HepG2 (cell line): ENCODE measurements around the gene PRKCE. TPM values are rescaled to one million over a fixed set of nuclear protein-coding genes. Genes with fewer than 3 reads are reported as not detected.
A peak's percentile ranks its signal among the peaks of the same experiment; 100 is the strongest.

Source experiments
- AKAP8 ChIP-seq: sonication (generic); formaldehyde crosslinking; IDR thresholded peaks from 2 replicates; pipeline ENCODE4 v1.5.1; 2020; ENCODE audit warnings: mild to moderate bottlenecking, missing genetic modification reagents
- ARNTL ChIP-seq: sonication (generic); formaldehyde crosslinking; IDR thresholded peaks from 2 replicates; pipeline ENCODE4 v1.4.0; 2020; ENCODE audit warnings: mild to moderate bottlenecking, missing genetic modification reagents
- CENPX ChIP-seq: sonication (generic); formaldehyde crosslinking; IDR thresholded peaks from 2 replicates; pipeline ENCODE4 v1.9.0; 2021; ENCODE audit warnings: mild to moderate bottlenecking, missing genetic modification reagents, moderate library complexity
- ETV6 ChIP-seq: sonication (generic); formaldehyde crosslinking; conservative IDR thresholded peaks from 2 replicates; pipeline ENCODE4 v1.4.0; 2020; ENCODE audit warnings: missing genetic modification reagents
- FOXM1 ChIP-seq: sonication (generic); formaldehyde crosslinking; IDR thresholded peaks from 2 replicates; pipeline ENCODE4 v1.5.0; 2020; ENCODE audit warnings: missing genetic modification reagents
- HMGA1 ChIP-seq: sonication (generic); formaldehyde crosslinking; conservative IDR thresholded peaks from 2 replicates; pipeline ENCODE4 v1.4.0; 2020; ENCODE audit warnings: missing genetic modification reagents
- HOXA9 ChIP-seq: sonication (generic); formaldehyde crosslinking; IDR thresholded peaks from 2 replicates; pipeline ENCODE4 v1.8.1; 2022; ENCODE audit warnings: missing genetic modification reagents, mild to moderate bottlenecking, moderate library complexity, borderline replicate concordance
- IKZF1 ChIP-seq: fragments of 450-650 bp; IDR thresholded peaks from 2 replicates; pipeline ENCODE4 v1.7.1; 2016
- JARID2 ChIP-seq: sonication (generic); formaldehyde crosslinking; IDR thresholded peaks from 2 replicates; pipeline ENCODE4 v1.8.1; 2023; ENCODE audit warnings: missing genetic modification reagents, inconsistent platforms; ENCODE audit not compliant: insufficient replicate concordance
- KDM3A ChIP-seq: IDR thresholded peaks from 2 replicates; pipeline ENCODE4 v1.6.1; 2018; ENCODE audit warnings: low read depth, missing compliant biosample characterization
- MED13 ChIP-seq: sonication (generic); formaldehyde crosslinking; IDR thresholded peaks from 2 replicates; pipeline ENCODE4 v1.5.0; 2020; ENCODE audit warnings: missing genetic modification reagents
- MTA1 ChIP-seq: sonication (generic); formaldehyde crosslinking; IDR thresholded peaks from 2 replicates; pipeline ENCODE4 v1.4.0; 2020; ENCODE audit warnings: missing genetic modification reagents, mild to moderate bottlenecking, borderline replicate concordance
- NCOA2 ChIP-seq: sonication (generic); formaldehyde crosslinking; IDR thresholded peaks from 2 replicates; pipeline ENCODE4 v1.8.0; 2022; ENCODE audit warnings: inconsistent platforms
- PCBP2 ChIP-seq: fragments of 200-400 bp; formaldehyde crosslinking; optimal IDR thresholded peaks from 2 replicates; pipeline ENCODE3; 2018; ENCODE audit warnings: low read length, low read depth; ENCODE audit not compliant: poor library complexity, severe bottlenecking
- SIN3B ChIP-seq: fragments of 150-350 bp; IDR thresholded peaks from 2 replicates; pipeline ENCODE4 v1.6.1; 2014; ENCODE audit warnings: low read length
- SMAD9 ChIP-seq: sonication (generic); formaldehyde crosslinking; IDR thresholded peaks from 2 replicates; pipeline ENCODE4 v1.5.1; 2020; ENCODE audit warnings: mild to moderate bottlenecking, missing genetic modification reagents
- SRSF9 ChIP-seq: fragments of 200-400 bp; formaldehyde crosslinking; IDR thresholded peaks from 2 replicates; pipeline ENCODE4 v1.6.1; 2018; ENCODE audit warnings: borderline replicate concordance, mild to moderate bottlenecking, low read depth, low read length; ENCODE audit not compliant: insufficient read depth, poor library complexity, severe bottlenecking
- TGIF2 ChIP-seq: IDR thresholded peaks from 2 replicates; pipeline ENCODE4 v1.6.1; 2016; ENCODE audit warnings: control low read depth, missing compliant biosample characterization
- THAP11 ChIP-seq: IDR thresholded peaks from 2 replicates; pipeline ENCODE4 v1.6.1; 2016; ENCODE audit warnings: missing biosample characterization, missing genetic modification reagents
- XRCC5 ChIP-seq: fragments of 200-400 bp; formaldehyde crosslinking; optimal IDR thresholded peaks from 2 replicates; pipeline ENCODE3; 2017; ENCODE audit warnings: mild to moderate bottlenecking, low read length
- ZBTB7B ChIP-seq: sonication (generic); formaldehyde crosslinking; IDR thresholded peaks from 2 replicates; pipeline ENCODE4 v1.4.0; 2020; ENCODE audit warnings: missing genetic modification reagents
- ZFX ChIP-seq: sonication (generic); formaldehyde crosslinking; IDR thresholded peaks from 2 replicates; pipeline ENCODE4 v1.4.0; 2020; ENCODE audit warnings: mild to moderate bottlenecking, low read depth, missing genetic modification reagents, moderate library complexity
- ZNF230 ChIP-seq: sonication (generic); formaldehyde crosslinking; IDR thresholded peaks from 2 replicates; pipeline ENCODE4 v1.4.0; 2020; ENCODE audit warnings: mild to moderate bottlenecking, missing genetic modification reagents
- ZNF296 ChIP-seq: sonication (generic); formaldehyde crosslinking; conservative IDR thresholded peaks from 2 replicates; pipeline ENCODE4 v1.5.0; 2020; ENCODE audit warnings: mild to moderate bottlenecking, missing genetic modification reagents
- ZNF451 ChIP-seq: sonication (generic); formaldehyde crosslinking; IDR thresholded peaks from 2 replicates; pipeline ENCODE4 v1.5.0; 2020; ENCODE audit warnings: mild to moderate bottlenecking, missing genetic modification reagents
- ZNF768 ChIP-seq: sonication (generic); formaldehyde crosslinking; IDR thresholded peaks from 2 replicates; pipeline ENCODE4 v1.4.0; 2020; ENCODE audit warnings: missing genetic modification reagents
- ZSCAN31 ChIP-seq: sonication (generic); formaldehyde crosslinking; IDR thresholded peaks from 2 replicates; pipeline ENCODE4 v1.5.0; 2020; ENCODE audit warnings: low read depth, mild to moderate bottlenecking, missing genetic modification reagents
- polyA plus RNA-seq, 8 experiments: library from polyadenylated mRNA; depleted of rRNA in 3 of 8; stranded (reverse) in 7 of 8; unstranded in 1 of 8; fragments of >200 nt; fragmentation: Illumina TruSeq in 4 of 8; extraction: Trizol in 4 of 8; gene quantifications; 2 replicates each; pipeline versions ENCODE4 v1.2.1 to v1.2.3, GENCODE V29; 2011 to 2016; ENCODE audit warnings: low read depth in 4 of 8, missing spikeins in 1 of 8, mixed read lengths in 1 of 8; ENCODE audit not compliant: insufficient read depth in 1 of 8
- total RNA-seq, 5 experiments: library from RNA; depleted of rRNA; stranded (reverse); fragments of >200 nt; fragmentation: Illumina TruSeq; extraction: Trizol; gene quantifications; 2 replicates each; pipeline ENCODE4 v1.2.3, GENCODE V29; 2016; ENCODE audit warnings: low read depth in 1 of 5
- TF ChIP-seq, protein P1 (sequence below): IDR thresholded peaks from 2 replicates; pipeline ENCODE4 v1.6.1; 2018; ENCODE audit warnings: missing genetic modification reagents
- TF ChIP-seq, protein P2 (sequence below): sonication (generic); formaldehyde crosslinking; IDR thresholded peaks from 2 replicates; pipeline ENCODE4 v1.5.0; 2020; ENCODE audit warnings: mild to moderate bottlenecking, low read depth, missing genetic modification reagents, borderline replicate concordance
- TF ChIP-seq, protein P3 (sequence below): sonication (generic); formaldehyde crosslinking; IDR thresholded peaks from 2 replicates; pipeline ENCODE4 v1.8.1; 2023; ENCODE audit warnings: mild to moderate bottlenecking, inconsistent platforms, moderate library complexity, missing genetic modification reagents, borderline replicate concordance

The PRKCE gene
- total and polyA plus RNA-seq, 2 of the 13 experiments (the other 11 are each of a cell fraction or from before 2014, with no cell fraction given) = 1.0 to 3.9 TPM

DNA sequence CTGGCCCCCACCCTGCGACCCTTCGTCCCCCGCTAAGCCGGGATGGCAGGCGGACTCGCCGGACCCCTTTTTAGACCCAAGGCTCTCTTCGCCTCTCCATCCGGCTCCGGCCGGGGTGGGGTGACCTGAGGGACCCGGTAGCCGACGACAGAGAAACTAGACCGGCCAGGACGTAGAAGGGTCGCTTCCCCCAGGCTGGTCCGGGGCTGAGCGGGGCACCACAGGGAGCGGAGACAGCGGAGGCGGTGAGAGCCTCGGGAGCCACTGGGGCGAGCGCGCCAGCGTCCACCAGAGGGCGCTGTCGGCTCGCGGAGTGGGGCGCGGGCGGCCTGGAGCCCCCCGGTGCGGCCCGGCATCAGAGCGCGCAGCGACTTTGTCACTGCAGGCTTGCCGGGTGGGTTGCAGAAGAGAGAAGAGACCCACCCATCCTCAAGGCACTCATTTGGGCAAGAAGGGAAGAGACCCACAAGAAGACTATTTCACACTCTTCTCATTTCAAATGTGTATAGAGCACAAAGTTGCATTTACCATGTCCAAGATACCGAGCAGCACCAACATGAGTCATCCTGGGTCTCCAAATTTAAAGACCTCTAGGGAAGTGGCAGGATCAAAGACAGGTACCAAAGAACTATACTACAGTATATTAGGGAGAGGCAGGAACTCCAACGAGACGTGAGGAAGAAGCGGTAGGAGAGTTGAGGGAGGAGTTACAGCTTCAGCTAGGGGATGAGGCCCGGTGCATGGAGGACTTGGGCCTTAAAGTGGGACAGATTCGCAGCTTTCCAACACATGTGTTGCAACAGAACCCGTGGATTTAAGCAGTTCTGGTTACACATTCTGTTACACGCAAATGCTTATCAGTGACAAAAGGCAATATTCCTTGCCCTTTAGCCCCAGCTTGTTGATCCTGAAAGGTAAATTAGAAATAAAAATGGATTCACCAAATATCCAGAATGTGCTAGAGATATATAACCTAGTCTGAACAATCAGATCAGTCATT is 7.6 kb upstream of the PRKCE start (continued):
- TF ChIP-seq ZFX (CRISPR knock-in tag) (peak; percentile 81), ZNF230 (CRISPR knock-in tag) (0 out of 2 replicates have a peak, but pooled peaks have one; percentile 65), CENPX (CRISPR knock-in tag) (no peak), MTA1 (CRISPR knock-in tag) (peak; percentile 63; the same call in 1 of the 2 replicates), JARID2 (CRISPR knock-in tag) (no peak), PCBP2 (no peak), THAP11 (CRISPR knock-in tag) (0 out of 2 replicates have a peak, but pooled peaks have one; percentile 26), HMGA1 (CRISPR knock-in tag) (no peak), ZNF768 (peak; percentile 52; the same call in 1 of the 2 replicates), TGIF2 (CRISPR knock-in tag) (no peak), NCOA2 (CRISPR knock-in tag) (no peak), ARNTL (CRISPR knock-in tag) (no peak), HOXA9 (CRISPR knock-in tag) (no peak), ZSCAN31 (CRISPR knock-in tag) (peak; percentile 75; the same call in 1 of the 2 replicates), IKZF1 (no peak), KDM3A (CRISPR knock-in tag) (peak; percentile 82), ETV6 (CRISPR knock-in tag) (no peak), ZBTB7B (CRISPR knock-in tag) (peak; percentile 59; the same call in 1 of the 2 replicates), ZNF296 (CRISPR knock-in tag) (no peak), FOXM1 (no peak), XRCC5 (peak; percentile 53), AKAP8 (no peak), MED13 (CRISPR knock-in tag) (no peak), SIN3B (no peak), SRSF9 (no peak), SMAD9 (no peak), ZNF451 (CRISPR knock-in tag) (peak; percentile 89)
- TF ChIP-seq, protein P1, sequence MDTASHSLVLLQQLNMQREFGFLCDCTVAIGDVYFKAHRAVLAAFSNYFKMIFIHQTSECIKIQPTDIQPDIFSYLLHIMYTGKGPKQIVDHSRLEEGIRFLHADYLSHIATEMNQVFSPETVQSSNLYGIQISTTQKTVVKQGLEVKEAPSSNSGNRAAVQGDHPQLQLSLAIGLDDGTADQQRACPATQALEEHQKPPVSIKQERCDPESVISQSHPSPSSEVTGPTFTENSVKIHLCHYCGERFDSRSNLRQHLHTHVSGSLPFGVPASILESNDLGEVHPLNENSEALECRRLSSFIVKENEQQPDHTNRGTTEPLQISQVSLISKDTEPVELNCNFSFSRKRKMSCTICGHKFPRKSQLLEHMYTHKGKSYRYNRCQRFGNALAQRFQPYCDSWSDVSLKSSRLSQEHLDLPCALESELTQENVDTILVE (CRISPR knock-in tag) = no peak
- TF ChIP-seq, protein P2, sequence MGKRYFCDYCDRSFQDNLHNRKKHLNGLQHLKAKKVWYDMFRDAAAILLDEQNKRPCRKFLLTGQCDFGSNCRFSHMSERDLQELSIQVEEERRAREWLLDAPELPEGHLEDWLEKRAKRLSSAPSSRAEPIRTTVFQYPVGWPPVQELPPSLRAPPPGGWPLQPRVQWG = no peak
- TF ChIP-seq, protein P3, sequence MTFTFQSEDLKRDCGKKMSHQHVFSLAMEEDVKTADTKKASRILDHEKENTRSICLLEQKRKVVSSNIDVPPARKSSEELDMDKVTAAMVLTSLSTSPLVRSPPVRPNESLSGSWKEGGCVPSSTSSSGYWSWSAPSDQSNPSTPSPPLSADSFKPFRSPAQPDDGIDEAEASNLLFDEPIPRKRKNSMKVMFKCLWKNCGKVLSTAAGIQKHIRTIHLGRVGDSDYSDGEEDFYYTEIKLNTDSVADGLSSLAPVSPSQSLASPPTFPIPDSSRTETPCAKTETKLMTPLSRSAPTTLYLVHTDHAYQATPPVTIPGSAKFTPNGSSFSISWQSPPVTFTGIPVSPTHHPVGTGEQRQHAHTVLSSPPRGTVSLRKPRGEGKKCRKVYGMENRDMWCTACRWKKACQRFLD (CRISPR knock-in tag) = 0 out of 2 replicates have a peak, but pooled peaks have one; percentile 16
